Activated T-helper 1 cell treated with anti-CD3 and anti-CD28 coated beads, Interleukin-12 subunit alpha, Interleukin-12 subunit beta, Interleukin-2, Interleukin-4 antibody, amounts not matched to agents 30 ng/mL and 10 ng/mL and 1 ng/mL, durations not matched to agents 14 hours and 24 hours and 36 hours (primary cell): ENCODE data around the gene HIBADH. TPM values are rescaled to one million over a fixed set of nuclear protein-coding genes. Genes with fewer than 3 reads are reported as not detected.
"Not testable (repeated sequence)": the region's sequence is repeated elsewhere in the genome, so short reads cannot be mapped to it uniquely, and the experiment has no call there.

ENCODE experiments used
- DNase-seq: peaks from one replicate; pipeline ENCODE4 v3.0.0; 2021; ENCODE audit warnings: low spot score
- H3K27ac Mint-ChIP-seq: one replicate; pipeline ENCODE4 v1.8.0; 2021; ENCODE audit warnings: mild to moderate bottlenecking, mixed read lengths
- H3K27me3 Mint-ChIP-seq: one replicate; pipeline ENCODE4 v1.8.0; 2022; ENCODE audit warnings: mild to moderate bottlenecking, moderate library complexity, mixed read lengths; ENCODE audit not compliant: insufficient read depth
- H3K36me3 Mint-ChIP-seq: one replicate; pipeline ENCODE4 v1.8.0; 2021; ENCODE audit warnings: low read depth, mixed read lengths
- H3K4me1 Mint-ChIP-seq: one replicate; pipeline ENCODE4 v1.8.0; 2021; ENCODE audit warnings: low read depth, mixed read lengths
- H3K4me3 Mint-ChIP-seq: one replicate; pipeline ENCODE4 v1.8.0; 2021; ENCODE audit warnings: mild to moderate bottlenecking, moderate library complexity, mixed read lengths
- H3K9me3 Mint-ChIP-seq: one replicate; pipeline ENCODE4 v1.8.0; 2021; ENCODE audit warnings: mixed read lengths
- intact Hi-C: fragments of 100-400 bp; cut with micrococcal nuclease; formaldehyde crosslinking; loops from one replicate; pipeline ENCODE4 v1.15.1; 2024
- total RNA-seq: library from RNA; stranded (reverse); gene quantifications from 2 replicates; pipeline ENCODE4 v1.2.3, GENCODE V29; 2022

The HIBADH gene
- total RNA-seq, 1 donor from 2014 or later: 21.2 TPM

DNA sequence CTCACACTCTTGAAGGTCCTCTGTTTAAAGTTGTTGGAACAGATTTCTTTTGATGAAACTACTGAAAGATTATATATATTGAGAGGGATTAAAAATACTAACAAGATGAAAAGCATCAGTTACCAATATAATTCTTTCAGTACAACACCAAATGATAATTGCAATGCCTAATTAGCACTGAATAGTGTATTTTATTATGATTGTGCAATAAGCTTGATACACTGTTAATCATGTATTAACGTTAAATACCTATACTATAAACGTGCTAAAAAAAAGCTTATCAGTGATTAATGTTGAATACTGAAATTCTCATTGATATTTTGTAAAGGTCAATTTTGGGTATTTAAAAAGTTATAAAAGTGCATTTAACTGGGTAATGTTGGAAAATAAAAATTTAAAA is 61.5 kb downstream of the HIBADH start:
- Mint-ChIP-seq H3K4me3 (no peak overlapping the region), H3K27ac (no peak overlapping the region), H3K27me3 (peaks cover 2% of the 10 kb centered on the region), H3K4me1 (no peaks in the 10 kb centered on the region), H3K36me3 (no peaks in the 10 kb centered on the region), H3K9me3 (no peaks in the 10 kb centered on the region)
- intact Hi-C loops: no loop called here
- no peak for DNase-seq

DNA sequence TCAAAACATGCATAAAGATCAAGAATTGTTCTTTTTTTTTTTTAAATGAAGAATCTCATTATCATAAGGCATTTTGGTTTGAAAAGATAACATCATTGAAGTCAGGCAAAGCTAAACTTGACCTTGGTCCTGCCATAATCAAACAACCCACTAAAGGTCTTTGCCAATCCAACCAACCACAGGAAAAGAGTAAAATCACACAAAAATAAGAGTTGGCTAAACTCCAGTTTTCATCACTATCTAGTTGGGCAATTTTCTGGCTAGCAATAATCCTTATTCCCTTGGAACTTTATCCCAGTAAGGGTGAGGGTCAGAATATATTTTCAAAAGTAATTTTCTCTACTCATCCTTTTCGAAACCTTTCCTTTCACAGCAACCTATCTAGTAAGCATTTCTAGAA is 62.4 kb downstream of the HIBADH start:
- Mint-ChIP-seq H3K4me3 (no peak overlapping the region), H3K27me3 (peaks cover 2% of the 10 kb centered on the region), H3K27ac (no peak overlapping the region)

DNA sequence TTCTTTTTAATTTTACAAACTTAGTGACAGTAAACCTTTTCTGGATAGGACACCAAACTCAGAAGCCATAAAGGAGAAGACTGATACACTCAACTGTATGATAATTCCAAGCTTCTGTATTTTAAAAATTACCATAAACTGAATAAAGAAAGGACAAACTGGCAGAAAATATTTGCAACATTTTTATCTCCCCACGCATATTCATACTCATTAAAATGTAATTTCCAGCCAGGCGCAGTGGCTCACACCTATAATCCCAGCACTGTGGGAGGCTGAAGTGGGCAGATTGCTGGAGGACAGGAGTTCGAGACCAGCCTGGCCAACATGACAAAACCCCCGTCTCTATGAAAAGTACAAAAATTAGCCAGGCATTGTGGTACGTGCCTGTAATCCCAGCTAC is 67.7 kb downstream of the HIBADH start:
- DNase-seq: no peak
- intact Hi-C loops: no loop called here
- Mint-ChIP-seq H3K4me3 (no peak overlapping the region), H3K27me3 (peaks cover 2% of the 10 kb centered on the region), H3K4me1 (no peaks in the 10 kb centered on the region), H3K36me3 (no peaks in the 10 kb centered on the region), H3K27ac (no peak overlapping the region), H3K9me3 (no peaks in the 10 kb centered on the region)

More for the DNA sequence above, 62.4 kb downstream of the HIBADH start:
- H3K4me1 Mint-ChIP-seq: no peaks in the 10 kb centered on the region
- H3K36me3 Mint-ChIP-seq: no peaks in the 10 kb centered on the region
- DNase-seq: no peak
- no peaks in the 10 kb centered on the region for H3K9me3 Mint-ChIP-seq
- intact Hi-C loops: no loop called here

DNA sequence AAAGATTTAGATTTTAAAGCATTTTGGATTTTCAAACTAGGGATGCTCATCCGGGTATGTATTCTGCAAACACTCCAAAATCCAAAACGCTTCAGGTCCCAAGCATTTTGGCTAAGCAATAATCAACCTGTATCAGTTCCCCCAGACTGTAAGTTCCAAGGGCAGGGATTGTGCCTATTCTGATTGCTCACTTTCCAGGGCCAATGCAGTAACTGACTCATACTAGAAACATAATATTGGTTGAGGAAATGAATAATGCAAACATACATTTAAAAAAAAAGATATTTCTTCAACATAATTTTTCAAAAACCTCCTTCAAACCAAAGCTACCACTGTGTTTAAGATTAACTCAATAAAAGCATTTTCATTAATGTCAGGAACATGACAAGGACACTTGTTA is 69.5 kb downstream of the HIBADH start:
- H3K36me3 Mint-ChIP-seq: no peaks in the 10 kb centered on the region
- intact Hi-C loops: no loop called here
- H3K4me3 Mint-ChIP-seq: no peak overlapping the region
- no peak for DNase-seq
- H3K27me3 Mint-ChIP-seq: peaks cover 2% of the 10 kb centered on the region
- H3K27ac Mint-ChIP-seq: no peak overlapping the region
- H3K4me1 Mint-ChIP-seq: no peaks in the 10 kb centered on the region
- H3K9me3 Mint-ChIP-seq: no peaks in the 10 kb centered on the region

DNA sequence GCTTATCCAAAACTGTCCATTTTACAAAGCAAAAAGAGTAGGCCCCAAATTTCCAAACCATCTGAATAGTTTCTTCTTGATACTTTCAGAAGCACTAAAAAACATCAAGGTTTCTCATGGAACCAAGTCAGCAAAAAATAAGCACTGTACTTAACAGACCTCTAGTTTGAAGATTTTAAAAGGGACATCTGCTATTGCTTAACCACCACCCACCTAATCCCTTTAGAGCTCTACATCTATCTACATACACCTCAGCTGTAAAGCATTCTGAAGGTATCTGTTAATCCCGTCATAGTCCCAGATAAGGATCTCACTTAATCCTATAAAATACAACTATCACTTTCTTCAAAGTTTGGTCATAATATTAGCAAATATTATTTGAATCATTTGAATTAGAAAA is 72.3 kb downstream of the HIBADH start:
- DNase-seq: no peak
- no peaks in the 10 kb centered on the region for H3K9me3 Mint-ChIP-seq
- H3K4me3 Mint-ChIP-seq: no peak overlapping the region
- H3K4me1 Mint-ChIP-seq: no peaks in the 10 kb centered on the region
- H3K36me3 Mint-ChIP-seq: no peaks in the 10 kb centered on the region
- intact Hi-C loops: no loop called here
- H3K27me3 Mint-ChIP-seq: peaks cover 4% of the 10 kb centered on the region
- no peak overlapping the region for H3K27ac Mint-ChIP-seq

GRCh38 chr7:27587429-27587828 is 75.3 kb downstream of the HIBADH start:
- intact Hi-C loops: no loop called here
- H3K27me3 Mint-ChIP-seq: peaks cover 4% of the 10 kb centered on the region
- no peaks in the 10 kb centered on the region for H3K4me1 Mint-ChIP-seq
- no peak overlapping the region for H3K27ac Mint-ChIP-seq
- no peak overlapping the region for H3K4me3 Mint-ChIP-seq
- DNase-seq: no peak
- no peaks in the 10 kb centered on the region for H3K36me3 Mint-ChIP-seq
- H3K9me3 Mint-ChIP-seq: no peaks in the 10 kb centered on the region

- no peaks in the 10 kb centered on the region for H3K9me3 Mint-ChIP-seq
- DNase-seq: no peak
- no peaks in the 10 kb centered on the region for H3K36me3 Mint-ChIP-seq
- no peak overlapping the region for H3K27ac Mint-ChIP-seq
- H3K4me1 Mint-ChIP-seq: no peaks in the 10 kb centered on the region
- H3K27me3 Mint-ChIP-seq: peaks cover 4% of the 10 kb centered on the region
- H3K4me3 Mint-ChIP-seq: no peak overlapping the region
- intact Hi-C loops: no loop called here
Measured at GRCh38 chr7:27586825-27587224, 75.9 kb downstream of the HIBADH start.

- no peaks in the 10 kb centered on the region for H3K4me1 Mint-ChIP-seq
- no peaks in the 10 kb centered on the region for H3K36me3 Mint-ChIP-seq
- H3K9me3 Mint-ChIP-seq: no peaks in the 10 kb centered on the region
- peaks cover 4% of the 10 kb centered on the region for H3K27me3 Mint-ChIP-seq
- H3K4me3 Mint-ChIP-seq: no peak overlapping the region
- no peak for DNase-seq
- intact Hi-C loops: no loop called here
- no peak overlapping the region for H3K27ac Mint-ChIP-seq
Measured at GRCh38 chr7:27585781-27586447, 76.8 kb downstream of the HIBADH start.

- intact Hi-C loops: no loop called here
- Mint-ChIP-seq H3K27me3 (peaks cover 3% of the 10 kb centered on the region), H3K36me3 (no peaks in the 10 kb centered on the region), H3K4me3 (no peak overlapping the region), H3K27ac (no peak overlapping the region), H3K9me3 (no peaks in the 10 kb centered on the region), H3K4me1 (no peaks in the 10 kb centered on the region)
- DNase-seq: no peak
Measured at GRCh38 chr7:27581906-27582305, 80.8 kb downstream of the HIBADH start.

DNA sequence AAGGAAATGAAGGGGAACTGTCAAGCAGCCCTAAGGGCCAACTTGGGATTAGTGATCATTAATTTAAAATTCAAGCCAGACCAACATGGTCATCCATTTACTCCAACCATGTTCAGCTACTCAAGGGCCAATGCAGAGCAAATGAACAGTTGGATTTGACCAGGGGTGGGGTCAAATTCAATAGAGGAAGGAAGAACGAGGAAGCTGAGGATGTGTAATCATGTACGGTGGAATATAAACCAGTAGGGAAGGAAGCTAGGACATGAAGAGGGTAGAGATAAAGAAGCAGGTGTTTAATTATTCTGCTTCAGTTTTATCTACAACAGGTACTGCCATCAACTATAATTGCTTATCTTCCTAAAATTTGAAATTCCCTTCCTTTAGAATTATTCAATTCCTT is 81.6 kb downstream of the HIBADH start:
- no peaks in the 10 kb centered on the region for H3K36me3 Mint-ChIP-seq
- no peak for DNase-seq
- H3K4me1 Mint-ChIP-seq: no peaks in the 10 kb centered on the region

GRCh38 chr7:27579565-27579964 is 83.1 kb downstream of the HIBADH start:
- no peak for DNase-seq
- H3K9me3 Mint-ChIP-seq: no peaks in the 10 kb centered on the region
- H3K27ac Mint-ChIP-seq: no peak overlapping the region
- H3K36me3 Mint-ChIP-seq: no peaks in the 10 kb centered on the region
- H3K4me1 Mint-ChIP-seq: no peaks in the 10 kb centered on the region
- intact Hi-C loops: loop anchor here (5.0 kb wide), 1 partner anchor 367 kb away; no protein-coding TSS in a partner anchor
- H3K27me3 Mint-ChIP-seq: peaks cover 3% of the 10 kb centered on the region
- H3K4me3 Mint-ChIP-seq: no peak overlapping the region

More for the DNA sequence above, 81.6 kb downstream of the HIBADH start:
- intact Hi-C loops: no loop called here
- H3K27me3 Mint-ChIP-seq: peaks cover 3% of the 10 kb centered on the region
- H3K4me3 Mint-ChIP-seq: no peak overlapping the region
- H3K27ac Mint-ChIP-seq: no peak overlapping the region
- no peaks in the 10 kb centered on the region for H3K9me3 Mint-ChIP-seq

- not testable (repeated sequence) for H3K27me3 Mint-ChIP-seq, H3K9me3 Mint-ChIP-seq, H3K4me3 Mint-ChIP-seq, DNase-seq, H3K36me3 Mint-ChIP-seq, H3K4me1 Mint-ChIP-seq, H3K27ac Mint-ChIP-seq
- intact Hi-C loops: loop anchor here (5.0 kb wide), 1 partner anchor 366 kb away; no protein-coding TSS in a partner anchor
Measured at GRCh38 chr7:27578169-27578568, 84.5 kb downstream of the HIBADH start.

GRCh38 chr7:27576360-27576944 is 86.2 kb downstream of the HIBADH start:
- Mint-ChIP-seq H3K36me3 (no peaks in the 10 kb centered on the region), H3K4me3 (no peak overlapping the region), H3K27me3 (peaks cover 5% of the 10 kb centered on the region), H3K27ac (no peak overlapping the region), H3K4me1 (no peaks in the 10 kb centered on the region), H3K9me3 (no peaks in the 10 kb centered on the region)
- intact Hi-C loops: loop anchor here (1.0 to 5.0 kb wide), 3 partner anchors 344 to 380 kb away; no protein-coding TSS in a partner anchor
- DNase-seq: no peak
